ENCODE data around the gene TEC. TPM values are rescaled to one million over a fixed set of nuclear protein-coding genes. Genes with fewer than 3 reads are reported as not detected.
"Not testable (repeated sequence)": the region's sequence is repeated elsewhere in the genome, so short reads cannot be mapped to it uniquely, and the experiment has no call there.

TEC gene
- total and polyA plus RNA-seq, 2 of the 8 experiments (the other 6 are each of a cell fraction or from before 2014, with no cell fraction given), result 0.73 to 1.8 TPM

GRCh38 chr4:48167538-48168263 is 101.9 kb downstream of the TEC start (continued):
- TF ChIP-seq NRF1 (IDR thresholded peaks at IDR 0.05; ENCODE audit: low read depth, low read length), result no peak

GRCh38 chr4:48164561-48164960 is 105.1 kb downstream of the TEC start:
- H2BK15ac ChIP-seq (ENCODE audit: low read length); H3K79me1 ChIP-seq (ENCODE audit: low read depth, low read length); DNase-seq (ENCODE audit: low read depth in 1 of 2, low spot score in 2 of 2); H2BK12ac ChIP-seq (ENCODE audit: low read depth, low read length); POLR2A ChIA-PET (ENCODE audit: partially characterized antibody); H3K27ac ChIP-seq (ENCODE audit: low read depth, low read length); FAIRE-seq; H3K14ac ChIP-seq (ENCODE audit: insufficient read length); H3K9me3 ChIP-seq (ENCODE audit: insufficient read depth in 2 of 2, low read depth in 1 of 2, low read length in 1 of 2); H2BK20ac ChIP-seq (ENCODE audit: low read length); H4K5ac ChIP-seq (ENCODE audit: insufficient read length, low read depth, low read length); H4K91ac ChIP-seq (replicated peaks; ENCODE audit: insufficient read length, low read length); H3K79me2 ChIP-seq (ENCODE audit: control insufficient read depth in 1 of 2, insufficient read depth in 2 of 2, low read length in 2 of 2); H3K27me3 ChIP-seq (replicated peaks in 1 of 4; ENCODE audit: control insufficient read depth in 3 of 4, extremely low read depth in 1 of 4, insufficient read depth in 3 of 4, low read length in 3 of 4); H4K8ac ChIP-seq (ENCODE audit: extremely low read depth, insufficient read depth, low read length); H2AFZ ChIP-seq (ENCODE audit: low read length); H3K4ac ChIP-seq (replicated peaks; ENCODE audit: insufficient read length, low read depth, low read length); H3K23ac ChIP-seq (ENCODE audit: insufficient read length); H3K18ac ChIP-seq (ENCODE audit: extremely low read depth, low read length); H3K56ac ChIP-seq (replicated peaks; ENCODE audit: insufficient read length, low read depth, low read length); H3K36me3 ChIP-seq (ENCODE audit: control insufficient read depth in 2 of 4, insufficient read depth in 4 of 4, low read length in 3 of 4); H2AK5ac ChIP-seq (ENCODE audit: low read depth, low read length); H2BK120ac ChIP-seq (replicated peaks; ENCODE audit: low read depth, low read length); H4K20me1 ChIP-seq (replicated peaks in 1 of 2; ENCODE audit: control insufficient read depth in 1 of 2, insufficient read depth in 2 of 2, low read length in 2 of 2); H3K9ac ChIP-seq (replicated peaks in 1 of 4; ENCODE audit: extremely low read depth in 1 of 4, low read depth in 3 of 4, low read length in 3 of 4); H3K4me2 ChIP-seq (ENCODE audit: insufficient read depth in 1 of 2, low read depth in 2 of 2, low read length in 2 of 2); H3K4me3 ChIP-seq (ENCODE audit: extremely low read depth in 1 of 4, insufficient read depth in 2 of 4, low read depth in 3 of 4, low read length in 4 of 4); H3K4me1 ChIP-seq (replicated peaks in 1 of 4; ENCODE audit: control insufficient read depth in 3 of 4, insufficient read depth in 4 of 4, low read length in 3 of 4); H3K23me2 ChIP-seq (ENCODE audit: low read depth, low read length); H2BK5ac ChIP-seq (ENCODE audit: low read depth, low read length): not testable (repeated sequence)
- WGBS, 2 experiments (ENCODE audit: extremely low coverage in 1 of 2, insufficient coverage in 1 of 2, insufficient read length in 1 of 2, insufficient replicate concordance in 2 of 2, low coverage in 1 of 2, low lambda C conversion rate in 2 of 2, missing lambda C conversion rate in 1 of 2), result 95% methylated on average over 9 of the region's 9 CpGs; no CpG with 5 or more reads in 1 of the 2 experiments
- CTCF ChIA-PET (ENCODE audit: partially characterized antibody), result interaction anchor here (0.6 to 1.7 kb wide), 2 partner anchors 10 to 572 kb away, joined by 3 to 5 read pairs; no protein-coding TSS in a partner anchor

All from H1 (cell line).